ENCODE measurements around the gene CASKIN2.

CASKIN2 gene

GRCh38 chr17:75540923-75541503, 25.7 kb upstream of the CASKIN2 start:
- POLR2A ChIA-PET: no interaction called here
- no peak for DNase-seq (ENCODE audit: low read depth, low spot score)
- CTCF ChIA-PET: no interaction called here
- H3K4me3 ChIP-seq (ENCODE audit: low read depth, low read length): no peak overlapping the region
- TF ChIP-seq, protein P1, sequence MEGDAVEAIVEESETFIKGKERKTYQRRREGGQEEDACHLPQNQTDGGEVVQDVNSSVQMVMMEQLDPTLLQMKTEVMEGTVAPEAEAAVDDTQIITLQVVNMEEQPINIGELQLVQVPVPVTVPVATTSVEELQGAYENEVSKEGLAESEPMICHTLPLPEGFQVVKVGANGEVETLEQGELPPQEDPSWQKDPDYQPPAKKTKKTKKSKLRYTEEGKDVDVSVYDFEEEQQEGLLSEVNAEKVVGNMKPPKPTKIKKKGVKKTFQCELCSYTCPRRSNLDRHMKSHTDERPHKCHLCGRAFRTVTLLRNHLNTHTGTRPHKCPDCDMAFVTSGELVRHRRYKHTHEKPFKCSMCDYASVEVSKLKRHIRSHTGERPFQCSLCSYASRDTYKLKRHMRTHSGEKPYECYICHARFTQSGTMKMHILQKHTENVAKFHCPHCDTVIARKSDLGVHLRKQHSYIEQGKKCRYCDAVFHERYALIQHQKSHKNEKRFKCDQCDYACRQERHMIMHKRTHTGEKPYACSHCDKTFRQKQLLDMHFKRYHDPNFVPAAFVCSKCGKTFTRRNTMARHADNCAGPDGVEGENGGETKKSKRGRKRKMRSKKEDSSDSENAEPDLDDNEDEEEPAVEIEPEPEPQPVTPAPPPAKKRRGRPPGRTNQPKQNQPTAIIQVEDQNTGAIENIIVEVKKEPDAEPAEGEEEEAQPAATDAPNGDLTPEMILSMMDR (IDR thresholded peaks at IDR 0.05; ENCODE audit: insufficient read depth, low read length, missing control alignments): no peak

DNA sequence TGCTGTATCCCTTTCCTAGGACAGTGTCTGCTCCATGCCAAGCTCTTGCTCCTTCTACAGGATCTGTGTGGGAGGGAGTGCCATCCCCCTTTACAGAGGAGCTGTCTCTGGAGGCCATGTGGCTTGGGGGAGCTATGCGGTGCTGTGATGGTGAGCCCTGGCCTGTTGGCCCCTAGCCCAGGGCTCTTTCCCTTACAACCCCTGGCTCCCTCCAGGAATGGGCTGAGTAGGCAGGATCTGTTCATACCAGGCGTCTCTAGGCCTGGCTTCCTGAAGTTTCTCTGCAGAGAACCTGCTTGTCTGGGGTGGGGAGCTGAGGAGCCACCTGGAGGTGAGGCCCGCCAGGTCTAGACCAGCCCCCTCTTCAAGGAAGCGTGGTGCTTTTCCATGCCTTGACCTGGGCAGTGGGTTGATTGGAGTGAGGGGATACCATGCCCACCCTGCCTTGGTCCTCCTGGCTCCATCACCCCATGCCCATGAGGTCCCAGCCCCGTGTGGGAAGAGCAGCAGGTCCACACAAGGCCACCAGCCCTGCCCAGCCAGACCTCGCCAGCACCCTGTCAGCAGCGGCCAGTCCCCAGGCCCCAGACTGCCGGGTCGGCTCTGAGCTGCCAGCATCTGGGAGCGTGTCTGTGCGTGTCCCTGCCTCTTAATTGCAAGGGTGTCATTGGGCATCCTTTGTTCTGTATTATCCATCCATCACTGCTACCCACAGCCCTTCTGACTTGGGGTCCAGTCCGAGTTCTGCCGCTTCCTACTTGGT, 24.8 kb upstream of the CASKIN2 start:
- POLR2A ChIA-PET: no interaction called here
- DNase-seq (ENCODE audit: low read depth, low spot score): no peak

GRCh38 chr17:75536366-75536765, 21.0 kb upstream of the CASKIN2 start:
- CTCF ChIA-PET: no interaction called here
- no peak for DNase-seq (ENCODE audit: low read depth, low spot score)
- no peak overlapping the region for H3K4me3 ChIP-seq (ENCODE audit: low read depth, low read length)
- POLR2A ChIA-PET: no interaction called here
- TF ChIP-seq, protein P1 (IDR thresholded peaks at IDR 0.05; ENCODE audit: insufficient read depth, low read length, missing control alignments): no peak

More for the DNA sequence above, 24.8 kb upstream of the CASKIN2 start:
- CTCF ChIA-PET: interaction anchor here (1.2 kb wide), 1 partner anchor 13 kb away, joined by 3 read pairs; no protein-coding TSS in a partner anchor
- TF ChIP-seq, protein P1 (IDR thresholded peaks at IDR 0.05; ENCODE audit: insufficient read depth, low read length, missing control alignments): no peak
- H3K4me3 ChIP-seq (ENCODE audit: low read depth, low read length): no peak overlapping the region

DNA sequence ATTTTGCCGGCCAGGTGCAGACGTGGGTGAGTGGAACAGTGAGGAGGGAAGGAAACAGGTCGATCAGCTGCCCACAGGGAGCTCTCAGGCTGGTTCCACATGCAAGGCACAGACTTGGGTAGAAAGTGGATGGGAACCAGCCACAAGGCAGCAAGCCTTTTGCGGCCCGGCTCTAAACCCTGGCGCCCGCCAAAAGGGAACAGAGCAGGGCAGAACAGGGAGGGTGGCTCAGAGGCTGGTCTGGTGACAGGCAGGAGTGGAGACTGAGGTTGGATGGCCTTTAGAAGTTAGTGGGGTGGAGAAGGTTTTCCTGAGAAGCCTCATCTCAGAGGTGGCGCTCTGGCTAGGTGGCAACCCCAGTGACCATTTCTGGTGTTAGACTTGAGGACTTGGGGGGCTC, 20.5 kb upstream of the CASKIN2 start:
- ChIA-PET CTCF (no interaction called here), POLR2A (no interaction called here)
- TF ChIP-seq, protein P1 (IDR thresholded peaks at IDR 0.05; ENCODE audit: insufficient read depth, low read length, missing control alignments): no peak
- DNase-seq (ENCODE audit: low read depth, low spot score): no peak
- H3K4me3 ChIP-seq (ENCODE audit: low read depth, low read length): no peak overlapping the region

GRCh38 chr17:75535119-75535537, 19.8 kb upstream of the CASKIN2 start:
- DNase-seq (ENCODE audit: low read depth, low spot score): no peak
- no peak overlapping the region for H3K4me3 ChIP-seq (ENCODE audit: low read depth, low read length)
- CTCF ChIA-PET: interaction anchor here (0.9 to 2.3 kb wide), 2 partner anchors 18 to 19 kb away, joined by 3 to 6 read pairs; partner anchors contain the start of gene TSEN54
- POLR2A ChIA-PET: interaction anchor here (0.7 kb wide), 1 partner anchor 18 kb away, joined by 3 read pairs; no protein-coding TSS in a partner anchor
- TF ChIP-seq, protein P1 (IDR thresholded peaks at IDR 0.05; ENCODE audit: insufficient read depth, low read length, missing control alignments): no peak

GRCh38 chr17:75531721-75532072, 16.4 kb upstream of the CASKIN2 start:
- ChIA-PET CTCF (interaction anchor here (0.8 to 2.0 kb wide), 2 partner anchors 15 to 101 kb away, joined by 3 to 7 read pairs; partner anchors contain the start of gene TSEN54), POLR2A (no interaction called here)
- H3K4me3 ChIP-seq (ENCODE audit: low read depth, low read length): no peak overlapping the region
- no peak for DNase-seq (ENCODE audit: low read depth, low spot score)
- TF ChIP-seq, protein P1 (IDR thresholded peaks at IDR 0.05; ENCODE audit: insufficient read depth, low read length, missing control alignments): no peak
